HT1080 (cell line): ENCODE measurements around the gene TAS1R3. TPM values are rescaled to one million over a fixed set of nuclear protein-coding genes. Genes with fewer than 3 reads are reported as not detected.

ENCODE experiments used
- DNase-seq: peaks from one replicate; pipeline ENCODE4 v3.0.0-alpha.2; 2015; ENCODE audit warnings: low read depth
- total RNA-seq: library from RNA; depleted of rRNA; stranded (reverse); fragments of >200 nt; shearing (Covaris generic); gene quantifications from 2 replicates; pipeline ENCODE4 v1.2.3, GENCODE V29; 2014

TAS1R3 gene
- total RNA-seq, 1 experiment from 2014 or later, result 0.08 TPM

GRCh38 chr1:1294250-1294890 lies 36.7 kb upstream of the TAS1R3 start:
- no peak for DNase-seq

GRCh38 chr1:1295154-1295923 lies 35.7 kb upstream of the TAS1R3 start:
- DNase-seq, result no peak

GRCh38 chr1:1296070-1297061 lies 34.7 kb upstream of the TAS1R3 start:
- DNase-seq, result no peak

- no peak for DNase-seq
Observed at GRCh38 chr1:1297802-1298424, 33.2 kb upstream of the TAS1R3 start.

- DNase-seq, result no peak
Observed at GRCh38 chr1:1298861-1299685, 32.0 kb upstream of the TAS1R3 start.

GRCh38 chr1:1299686-1300351 lies 31.3 kb upstream of the TAS1R3 start:
- no peak for DNase-seq

- DNase-seq, result no peak
Observed at GRCh38 chr1:1300352-1300739, 30.7 kb upstream of the TAS1R3 start.

GRCh38 chr1:1302006-1302430 lies 29.1 kb upstream of the TAS1R3 start:
- no peak for DNase-seq

GRCh38 chr1:1302951-1303509 lies 28.1 kb upstream of the TAS1R3 start:
- DNase-seq, result no peak

GRCh38 chr1:1303736-1304135 lies 27.3 kb upstream of the TAS1R3 start:
- DNase-seq, result no peak

- no peak for DNase-seq
Observed at GRCh38 chr1:1304331-1305299, 26.5 kb upstream of the TAS1R3 start.

GRCh38 chr1:1305300-1306069 lies 25.6 kb upstream of the TAS1R3 start:
- DNase-seq, result peak; percentile 87

- DNase-seq, result no peak
Observed at GRCh38 chr1:1306070-1306660, 24.9 kb upstream of the TAS1R3 start.

GRCh38 chr1:1306661-1307260 lies 24.3 kb upstream of the TAS1R3 start:
- DNase-seq, result no peak

GRCh38 chr1:1307261-1307922 lies 23.7 kb upstream of the TAS1R3 start:
- DNase-seq, result no peak
